Right lobe of liver (tissue), 6 donors: ENCODE results near the gene FBXW5. TPM values are rescaled to one million over a fixed set of nuclear protein-coding genes. Genes with fewer than 3 reads are reported as not detected.
A peak's percentile ranks its signal among the peaks of the same experiment; 100 is the strongest.

ENCODE experiments used
- ATAC-seq, 4 donors: fragments of 200-7000 bp; cut with Tn5 transposase; one replicate each; pipeline ENCODE4 v1.9.1; 2020; ENCODE audit warnings: mild to moderate bottlenecking in 4 of 4, moderate library complexity in 4 of 4
- DNase-seq, 3 donors: peaks; one replicate each; pipeline ENCODE4 v3.0.0-alpha.2; 2020
- H3K27ac ChIP-seq, 3 donors: fragments of 200-600 bp; one replicate each; pipeline ENCODE4 v1.8.0; 2022
- H3K27me3 ChIP-seq, 2 donors: fragments of 200-600 bp; one replicate each; pipeline ENCODE4 v1.8.0; 2022
- H3K36me3 ChIP-seq, 4 donors: fragments of 200-600 bp; sonication (generic) in 1 of 4; one replicate each; pipeline versions ENCODE4 v1.5.1 to v1.8.0; 2017 to 2022; ENCODE audit warnings: control low read depth in 1 of 4
- H3K4me1 ChIP-seq, 4 donors: fragments of 200-600 bp; sonication (generic) in 1 of 4; one replicate each; pipeline versions ENCODE4 v1.5.1 to v1.8.0; 2017 to 2022; ENCODE audit warnings: control low read depth in 1 of 4
- H3K4me3 ChIP-seq, 3 donors: fragments of 200-600 bp; one replicate each; pipeline ENCODE4 v1.8.0; 2022
- H3K9me3 ChIP-seq, 4 donors: fragments of 200-600 bp; sonication (generic) in 1 of 4; one replicate each; pipeline versions ENCODE4 v1.5.1 to v1.8.0; 2017 to 2022; ENCODE audit warnings: control low read depth in 1 of 4
- POLR2A ChIP-seq: fragments of 450-650 bp; IDR thresholded peaks from one replicate; pipeline ENCODE4 v1.6.1; 2017; ENCODE audit warnings: antibody characterized with exemption, mild to moderate bottlenecking
- WGBS: methylation state at CpG from one replicate; pipeline ENCODE4 v1.1.6; 2018; ENCODE audit warnings: low coverage, low lambda C conversion rate; ENCODE audit not compliant: insufficient coverage; ENCODE audit errors: missing lambda C conversion rate; 5-methylcytosine and 5-hydroxymethylcytosine counted together
- intact Hi-C, 2 donors: fragments of 100-400 bp; cut with DNase I; formaldehyde crosslinking; loops; one replicate each; pipeline versions ENCODE4 v1.11.2 to v1.14.1; 2022
- total RNA-seq, 6 experiments: library from RNA; depleted of rRNA in 2 of 6; stranded (reverse); fragments of >200 nt in 2 of 6; fragmentation: NEBNext Ultra II Directional in 3 of 6; extraction: Animal tissue kit (Norgen Biotek cat#: 25700) in 3 of 6; gene quantifications; one replicate each; pipeline versions ENCODE4 v1.1.0 to v1.2.4, GENCODE V29; 2016 to 2023
- TF ChIP-seq, protein P1 (sequence below), 4 donors: fragments of 200-600 bp in 3 of 4; fragments of 450-650 bp in 1 of 4; IDR thresholded peaks; one replicate each; pipeline versions ENCODE4 v1.5.1 to v1.8.0; 2016 to 2022; ENCODE audit warnings: antibody characterized with exemption in 4 of 4, mild to moderate bottlenecking in 2 of 4
- donor health status: DM: no; HTN: yes; CAD: no.
- donor health status: DM: no; HTN: no; CAD: no.
- donor health status: DM: no; HTN: no; CAD: no.
- donor health status: DM: no; HTN: yes; CAD: no.
- donor health status: DM: no; HTN: yes; CAD: no.

The FBXW5 gene
- total RNA-seq, 6 experiments from 2014 or later = 84.0 to 290 (median 97.4) TPM

DNA sequence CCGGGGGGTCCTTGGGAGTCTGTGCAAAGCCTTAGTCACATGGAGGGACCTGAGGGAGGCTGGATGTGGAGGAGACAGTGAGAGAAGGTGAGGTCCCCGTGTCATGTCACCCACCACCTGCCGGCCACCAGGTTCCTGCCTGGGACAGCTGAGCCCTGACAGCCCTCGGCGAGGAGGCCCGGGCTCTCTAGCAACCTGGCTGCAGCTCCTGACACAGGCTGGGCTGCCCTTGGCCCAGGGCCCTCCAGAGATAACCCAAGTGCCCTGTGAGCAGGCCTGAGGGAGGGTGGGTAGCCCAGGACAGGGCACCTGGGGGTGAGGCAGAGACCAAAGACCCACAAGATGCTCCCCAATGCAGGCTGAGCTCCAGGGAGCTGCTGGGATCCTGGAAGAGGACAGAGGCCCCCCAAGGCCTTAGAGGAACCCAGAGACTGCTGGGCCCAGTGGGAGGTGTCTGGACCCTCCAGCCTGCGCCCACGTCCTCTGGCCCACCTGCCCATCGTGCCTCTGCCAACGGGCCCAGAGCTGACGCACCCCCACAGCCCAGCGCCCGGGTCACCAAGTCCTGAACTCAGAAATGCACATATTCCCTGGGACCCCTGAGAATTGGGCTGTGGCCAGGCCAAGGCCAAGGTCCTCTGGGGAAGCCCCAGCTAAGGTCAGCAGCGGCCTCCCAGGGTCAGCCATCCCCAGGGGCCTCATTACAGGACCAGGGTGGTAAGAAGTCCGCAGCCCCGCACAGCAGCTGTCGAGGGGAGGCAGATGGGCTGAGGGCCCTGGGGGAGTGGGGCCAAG, 24.0 kb upstream of the FBXW5 start:
- Histone ChIP-seq H3K36me3 (no peaks in the 10 kb centered on the region), H3K4me3 (no peak overlapping the region), H3K27me3 (no peaks in the 10 kb centered on the region), H3K27ac (no peak overlapping the region), H3K9me3 (no peaks in the 10 kb centered on the region), H3K4me1 (no peaks in the 10 kb centered on the region)
- 40% methylated on average over 1 of the region's 17 CpGs for WGBS
- DNase-seq = no peak
- intact Hi-C loops = no loop called here
- peak in 2 of 4 donors; percentile 16 to 29 for ATAC-seq
- TF ChIP-seq, protein P1, sequence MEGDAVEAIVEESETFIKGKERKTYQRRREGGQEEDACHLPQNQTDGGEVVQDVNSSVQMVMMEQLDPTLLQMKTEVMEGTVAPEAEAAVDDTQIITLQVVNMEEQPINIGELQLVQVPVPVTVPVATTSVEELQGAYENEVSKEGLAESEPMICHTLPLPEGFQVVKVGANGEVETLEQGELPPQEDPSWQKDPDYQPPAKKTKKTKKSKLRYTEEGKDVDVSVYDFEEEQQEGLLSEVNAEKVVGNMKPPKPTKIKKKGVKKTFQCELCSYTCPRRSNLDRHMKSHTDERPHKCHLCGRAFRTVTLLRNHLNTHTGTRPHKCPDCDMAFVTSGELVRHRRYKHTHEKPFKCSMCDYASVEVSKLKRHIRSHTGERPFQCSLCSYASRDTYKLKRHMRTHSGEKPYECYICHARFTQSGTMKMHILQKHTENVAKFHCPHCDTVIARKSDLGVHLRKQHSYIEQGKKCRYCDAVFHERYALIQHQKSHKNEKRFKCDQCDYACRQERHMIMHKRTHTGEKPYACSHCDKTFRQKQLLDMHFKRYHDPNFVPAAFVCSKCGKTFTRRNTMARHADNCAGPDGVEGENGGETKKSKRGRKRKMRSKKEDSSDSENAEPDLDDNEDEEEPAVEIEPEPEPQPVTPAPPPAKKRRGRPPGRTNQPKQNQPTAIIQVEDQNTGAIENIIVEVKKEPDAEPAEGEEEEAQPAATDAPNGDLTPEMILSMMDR (IDR thresholded peaks at IDR 0.05) = no peak
- TF ChIP-seq POLR2A = no peak

DNA sequence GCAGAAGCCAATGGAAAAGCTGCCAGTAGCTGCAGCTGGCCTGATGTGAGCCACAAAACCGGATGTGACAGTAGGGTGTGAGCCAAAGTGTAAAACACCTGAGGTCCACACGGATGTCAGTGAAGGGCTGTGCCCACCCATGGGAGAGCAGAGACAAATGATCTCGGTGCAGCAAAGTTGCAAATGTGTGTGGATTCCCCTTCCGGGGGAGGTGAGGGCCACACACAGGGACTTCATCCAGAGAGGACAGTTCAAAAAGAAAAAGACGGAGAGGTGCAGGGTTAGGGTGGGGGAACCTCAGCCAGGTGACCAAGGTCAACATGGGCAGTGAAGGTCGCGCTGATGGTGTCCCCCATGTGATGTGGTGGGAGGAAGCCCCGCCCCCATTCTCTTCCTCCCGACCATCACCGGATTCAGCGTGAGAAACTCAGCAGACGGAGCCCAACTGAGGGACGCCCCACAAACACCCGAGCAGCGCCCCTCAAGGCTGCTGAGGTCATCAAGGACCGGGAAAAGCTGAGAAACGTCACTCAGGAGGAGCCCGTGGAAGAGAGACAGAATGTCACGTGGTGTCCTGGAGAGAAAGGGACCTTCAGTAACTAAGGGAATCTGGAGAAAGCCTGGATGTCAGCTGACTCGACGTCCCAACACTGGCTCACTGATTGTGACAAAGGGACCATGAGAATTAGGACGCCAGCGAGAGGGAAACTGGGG, 21.4 kb upstream of the FBXW5 start:
- Histone ChIP-seq H3K27ac (no peak overlapping the region), H3K36me3 (no peaks in the 10 kb centered on the region), H3K9me3 (no peaks in the 10 kb centered on the region), H3K4me3 (no peak overlapping the region), H3K27me3 (no peaks in the 10 kb centered on the region), H3K4me1 (no peaks in the 10 kb centered on the region)
- peak in 2 of 4 donors; percentile 20 to 22 for ATAC-seq
- WGBS = 14% methylated on average over 15 of the region's 23 CpGs
- no peak for DNase-seq
- TF ChIP-seq POLR2A = no peak
- TF ChIP-seq, protein P1 (IDR thresholded peaks at IDR 0.05) = no peak
- intact Hi-C loops = no loop called here

DNA sequence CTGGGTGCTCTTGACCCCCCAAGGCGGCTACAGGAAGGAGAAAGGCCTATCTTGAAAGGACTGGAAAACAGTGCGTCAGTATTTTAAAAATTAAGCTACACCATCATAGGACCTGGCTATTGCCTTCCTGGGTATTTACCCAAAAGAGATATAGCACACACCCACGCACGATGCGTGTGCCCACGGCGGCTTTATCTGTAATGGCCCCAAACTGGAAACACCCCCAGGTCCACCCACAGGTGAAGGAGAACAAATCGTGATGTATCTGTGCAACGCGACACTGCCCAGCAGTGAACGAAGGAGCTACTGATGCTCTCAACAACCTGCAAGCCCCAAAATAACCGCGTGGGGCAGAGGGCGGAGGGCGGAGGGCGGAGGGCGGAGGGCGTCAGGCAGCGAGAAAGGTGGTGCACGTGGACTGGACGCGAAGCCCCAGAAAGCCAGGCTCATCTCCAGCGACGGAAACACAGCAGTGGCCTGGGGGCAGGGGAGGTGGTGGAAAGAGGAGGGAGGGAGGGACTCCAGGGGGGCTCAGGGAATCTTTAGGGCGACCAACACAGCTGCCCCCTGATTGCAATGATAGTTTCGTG, 20.4 kb upstream of the FBXW5 start:
- Histone ChIP-seq H3K27me3 (no peaks in the 10 kb centered on the region), H3K36me3 (no peaks in the 10 kb centered on the region), H3K27ac (no peak overlapping the region), H3K4me3 (no peak overlapping the region), H3K9me3 (no peaks in the 10 kb centered on the region), H3K4me1 (no peaks in the 10 kb centered on the region)
- no peak for TF ChIP-seq POLR2A
- TF ChIP-seq, protein P1 (IDR thresholded peaks at IDR 0.05) = no peak
- intact Hi-C loops = no loop called here
- ATAC-seq (no peak), DNase-seq (no peak)
- 75% methylated on average over 20 of the region's 26 CpGs for WGBS

DNA sequence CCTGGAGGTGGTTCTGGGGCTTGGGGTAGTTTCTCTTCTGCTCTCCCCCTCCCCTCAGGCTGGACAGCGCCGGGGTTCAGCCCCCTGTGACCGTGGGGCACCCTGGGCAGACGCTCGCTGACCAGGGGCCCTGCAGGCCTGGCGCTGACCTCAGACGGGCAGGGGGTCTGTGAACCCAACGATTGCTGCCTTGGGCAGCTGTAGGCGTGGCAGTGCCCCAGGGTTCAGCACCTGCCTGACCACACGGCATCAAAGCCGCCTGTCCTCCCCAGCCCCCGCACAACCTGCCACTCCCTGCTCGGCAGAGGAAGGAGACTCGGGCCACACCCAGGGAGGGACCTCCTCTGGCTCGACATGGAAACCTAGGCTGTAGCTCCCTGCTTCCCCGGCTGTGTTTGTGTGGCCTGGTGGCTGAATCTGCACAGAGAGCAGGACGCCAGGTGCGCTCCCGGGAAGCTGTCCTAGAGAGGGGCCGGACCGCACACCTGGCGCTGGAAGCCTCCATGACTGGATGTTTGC, 19.7 kb upstream of the FBXW5 start:
- ATAC-seq (no peak), DNase-seq (no peak)
- WGBS = 87% methylated on average over 3 of the region's 22 CpGs
- intact Hi-C loops = no loop called here
- no peaks in the 10 kb centered on the region for H3K27me3 ChIP-seq
- no peaks in the 10 kb centered on the region for H3K4me1 ChIP-seq
- no peaks in the 10 kb centered on the region for H3K36me3 ChIP-seq
- no peak overlapping the region for H3K4me3 ChIP-seq
- no peaks in the 10 kb centered on the region for H3K9me3 ChIP-seq
- TF ChIP-seq POLR2A = no peak
- TF ChIP-seq, protein P1 (IDR thresholded peaks at IDR 0.05) = no peak
- H3K27ac ChIP-seq = no peak overlapping the region
